NCI-H82 treated with DMSO at 0.1 percent for 48 hours (cell line): ENCODE results near the gene VEZT.
"Not testable (repeated sequence)": the region's sequence is repeated elsewhere in the genome, so short reads cannot be mapped to it uniquely, and the experiment has no call there.

Experiments
- DNase-seq: peaks from one replicate; lab custom pipeline; 2025; ENCODE audit not compliant: unreplicated experiment; lab: John Stamatoyannopoulos, UW

Gene VEZT

DNA sequence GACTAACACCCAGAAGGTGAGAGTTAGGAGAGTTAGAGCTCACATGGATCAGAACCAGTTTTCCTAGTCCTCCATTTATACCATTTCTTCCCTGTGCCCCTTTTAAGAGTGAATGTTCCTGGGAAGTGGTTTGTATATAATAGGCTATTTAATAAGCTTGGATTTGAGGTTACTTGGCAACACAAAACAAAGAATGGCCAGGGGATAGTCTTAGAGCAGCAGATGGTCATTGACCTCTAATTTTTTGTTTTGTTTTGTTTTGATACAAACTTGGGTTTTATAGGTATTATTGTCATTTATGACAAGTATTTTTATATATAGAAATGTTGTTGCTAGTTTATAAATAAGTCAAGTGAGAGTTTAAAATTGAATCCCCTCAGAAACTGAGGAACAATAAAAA is 35.8 kb downstream of the VEZT start:
- DNase-seq, result no peak

DNA sequence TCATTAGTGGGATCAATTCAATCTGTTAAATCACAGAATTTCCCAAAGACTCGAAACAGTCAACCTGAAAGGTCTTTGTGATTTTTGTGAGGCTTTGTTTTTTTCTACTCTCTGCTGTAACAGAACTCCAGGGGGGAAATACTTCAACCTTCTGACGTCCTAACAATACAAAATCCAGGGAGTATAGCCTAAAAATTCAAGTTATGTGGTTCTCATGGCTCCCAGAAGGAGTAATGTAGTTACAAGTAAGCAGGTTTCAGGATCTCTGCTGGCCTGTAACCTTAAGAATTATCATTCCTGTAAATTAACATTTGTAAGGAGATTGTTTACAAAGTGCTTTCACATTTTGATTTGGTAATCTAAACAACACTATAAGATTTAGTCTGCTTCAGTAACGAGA is 39.9 kb downstream of the VEZT start:
- DNase-seq, result no peak

DNA sequence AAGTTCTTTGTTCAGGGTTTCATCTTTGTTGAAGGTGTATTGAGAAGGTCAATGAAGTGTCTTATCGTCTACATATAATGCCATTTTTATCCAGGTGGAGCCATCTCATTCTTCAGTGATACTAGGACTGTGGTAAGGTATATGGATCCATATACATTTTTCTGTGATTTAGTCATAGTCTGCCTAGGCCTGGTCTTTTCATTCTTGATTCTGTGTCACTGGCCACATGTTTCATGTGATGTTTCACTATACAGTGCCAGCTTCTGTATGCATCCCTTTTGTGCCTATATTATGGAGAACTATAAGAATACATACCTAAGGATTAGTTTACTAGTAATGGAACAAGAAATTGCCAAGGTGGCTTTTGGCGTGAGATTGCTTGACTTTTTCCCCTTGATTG is 40.5 kb downstream of the VEZT start:
- DNase-seq, result no peak

DNA sequence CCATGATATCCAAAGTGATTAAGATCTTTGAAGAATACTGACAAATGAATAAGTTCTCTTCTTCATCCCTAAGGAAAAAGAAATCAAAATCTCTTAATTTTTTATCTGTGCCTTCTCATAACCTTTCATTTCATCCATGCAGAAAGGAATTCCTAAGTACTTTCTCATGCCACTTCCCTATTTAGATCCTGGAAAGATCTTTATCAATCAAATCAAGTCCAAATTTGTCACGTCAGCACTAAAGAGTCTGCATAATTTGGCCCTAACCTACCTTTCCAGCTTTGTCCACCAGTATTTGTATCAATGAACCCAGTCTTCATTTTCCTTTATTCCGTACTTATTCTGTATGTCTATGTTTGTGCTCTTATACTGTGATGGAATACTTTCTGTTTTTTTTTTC is 41.2 kb downstream of the VEZT start:
- DNase-seq, result no peak

DNA sequence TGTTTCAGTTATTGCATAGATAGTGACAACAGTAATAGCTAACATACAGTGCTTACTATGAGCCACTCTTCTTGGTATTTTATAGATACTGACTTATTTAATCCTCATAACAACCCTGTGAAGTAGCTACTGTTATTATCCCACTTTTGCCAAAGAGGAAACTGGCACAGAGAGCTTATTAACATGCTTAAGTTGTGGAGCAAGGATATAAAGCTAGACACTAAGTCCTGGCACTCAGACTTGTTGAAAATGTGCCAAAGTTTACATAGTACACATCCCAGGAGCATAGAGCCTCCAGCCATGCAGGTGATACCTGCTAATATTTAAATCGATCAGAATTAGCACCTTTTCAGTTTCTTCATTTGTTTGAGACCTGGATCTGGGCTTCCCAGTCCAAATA is 41.8 kb downstream of the VEZT start:
- no peak for DNase-seq

DNA sequence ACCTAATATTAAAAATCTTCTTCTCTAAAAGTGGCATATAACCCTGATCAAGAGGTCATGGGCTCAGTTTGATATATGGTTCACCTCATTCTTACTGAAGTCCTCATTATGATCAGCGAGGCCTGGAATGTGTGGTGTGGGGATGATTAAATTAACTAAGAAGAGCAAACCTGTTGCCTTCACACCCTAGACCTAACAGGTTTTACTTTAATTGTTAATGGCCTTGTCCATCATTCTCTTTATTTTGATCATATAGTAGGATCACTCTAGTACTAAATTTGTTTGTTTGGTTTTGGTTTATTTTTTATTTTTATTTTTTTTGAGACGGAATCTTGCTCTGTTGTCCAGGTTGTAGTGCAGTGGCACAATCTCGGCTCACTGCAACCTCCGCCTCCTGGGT is 43.5 kb downstream of the VEZT start:
- no peak for DNase-seq

DNA sequence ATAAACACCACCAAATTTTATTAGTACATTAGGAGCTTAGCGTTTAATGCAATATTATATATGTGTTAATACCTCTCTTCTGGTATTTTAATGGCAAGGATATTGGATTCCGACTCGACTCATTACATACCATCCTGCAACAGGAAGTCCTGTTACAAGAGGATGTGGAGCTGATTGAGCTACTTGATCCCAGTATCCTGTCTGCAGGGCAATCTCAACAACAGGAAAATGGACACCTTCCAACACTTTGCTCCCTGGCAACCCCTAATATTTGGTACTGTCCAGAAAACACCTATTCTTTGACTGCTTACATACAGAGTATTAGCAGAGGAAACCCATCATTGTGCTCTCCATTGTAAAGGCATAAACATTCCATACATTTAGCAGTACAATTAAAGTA is 45.2 kb downstream of the VEZT start:
- no peak for DNase-seq

DNA sequence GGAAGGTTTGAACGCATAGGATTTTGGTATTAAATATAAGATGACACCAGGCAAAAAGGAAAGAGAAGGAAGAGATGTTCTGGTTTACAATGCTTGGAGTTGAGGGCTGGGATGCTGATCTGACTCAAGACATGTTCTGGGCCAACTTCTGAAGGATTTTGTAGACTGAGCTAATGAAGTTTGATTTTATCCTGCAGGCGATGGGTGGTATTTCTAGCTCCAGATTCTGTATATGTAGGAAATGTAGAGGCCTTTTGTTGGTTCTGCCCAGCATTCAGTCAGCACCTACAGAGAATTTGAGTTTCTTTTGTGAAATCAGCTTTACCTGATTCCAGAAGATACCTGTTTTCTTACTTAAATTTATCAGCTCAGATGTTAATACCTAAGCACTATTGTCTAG is 48.2 kb downstream of the VEZT start:
- no peak for DNase-seq

DNA sequence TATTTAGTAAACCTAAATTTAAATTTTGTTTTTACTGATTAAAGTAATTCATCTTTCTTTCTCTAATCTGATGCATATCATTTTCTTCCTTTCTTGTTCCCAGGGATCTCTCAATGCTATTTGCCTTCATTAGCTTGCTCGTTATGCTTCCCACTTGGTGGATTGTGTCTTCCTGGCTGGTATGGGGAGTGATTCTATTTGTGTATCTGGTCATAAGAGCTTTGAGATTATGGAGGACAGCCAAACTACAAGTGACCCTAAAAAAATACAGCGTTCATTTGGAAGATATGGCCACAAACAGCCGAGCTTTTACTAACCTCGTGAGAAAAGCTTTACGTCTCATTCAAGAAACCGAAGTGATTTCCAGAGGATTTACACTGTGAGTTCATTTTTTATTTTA is 48.6 kb downstream of the VEZT start:
- DNase-seq, result no peak

DNA sequence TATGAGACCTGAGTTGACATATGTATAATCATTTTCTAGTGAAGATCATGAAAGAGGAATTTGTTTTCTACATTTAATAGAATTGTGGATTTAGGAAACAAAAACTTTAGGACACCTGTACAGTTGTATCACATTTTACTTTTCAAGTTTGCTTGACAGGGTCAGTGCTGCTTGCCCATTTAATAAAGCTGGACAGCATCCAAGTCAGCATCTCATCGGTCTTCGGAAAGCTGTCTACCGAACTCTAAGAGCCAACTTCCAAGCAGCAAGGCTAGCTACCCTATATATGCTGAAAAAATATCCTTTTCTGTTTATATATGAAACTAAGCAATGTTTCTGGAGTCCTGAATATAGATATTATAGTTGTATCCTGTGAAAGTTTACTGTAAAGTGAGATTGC is 52.3 kb downstream of the VEZT start:
- DNase-seq, result no peak

DNA sequence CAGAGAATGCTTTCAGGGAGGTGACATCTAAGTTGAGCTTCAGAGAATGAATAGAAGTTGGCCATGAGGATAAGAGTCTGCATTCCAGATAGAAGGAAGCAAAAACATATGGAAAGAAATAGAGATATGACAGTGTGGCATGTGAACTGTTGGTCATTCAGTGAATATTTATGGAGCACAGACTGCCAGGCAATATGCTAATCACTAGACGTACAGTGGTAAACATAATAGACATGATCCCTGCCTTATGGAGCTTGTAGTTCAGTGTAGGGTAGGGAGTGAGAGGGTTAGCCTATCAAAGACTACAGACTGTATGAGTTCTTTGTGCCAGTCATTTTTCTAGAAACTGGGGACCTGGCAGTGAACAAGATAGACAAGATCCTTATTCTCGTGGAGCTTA is 53.9 kb downstream of the VEZT start:
- DNase-seq, result no peak

DNA sequence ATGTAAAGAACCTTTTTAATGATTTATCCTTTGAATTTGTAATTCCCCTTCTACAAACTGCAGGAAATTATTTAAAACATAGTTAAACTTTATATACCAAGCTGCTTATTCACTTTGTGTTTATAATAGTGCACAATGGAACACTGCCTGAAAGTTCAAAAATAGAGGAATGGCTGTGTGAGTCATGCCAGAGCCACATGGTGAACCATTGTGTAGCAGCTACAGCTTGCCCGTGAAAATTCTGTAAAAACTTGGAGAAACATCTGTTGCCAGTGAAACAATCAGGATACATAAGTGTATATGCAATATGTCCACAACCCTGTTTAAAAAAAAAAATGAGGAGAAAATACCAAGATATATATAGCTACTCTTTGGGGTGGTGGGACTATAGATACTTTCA is 59.5 kb downstream of the VEZT start:
- no peak for DNase-seq

DNA sequence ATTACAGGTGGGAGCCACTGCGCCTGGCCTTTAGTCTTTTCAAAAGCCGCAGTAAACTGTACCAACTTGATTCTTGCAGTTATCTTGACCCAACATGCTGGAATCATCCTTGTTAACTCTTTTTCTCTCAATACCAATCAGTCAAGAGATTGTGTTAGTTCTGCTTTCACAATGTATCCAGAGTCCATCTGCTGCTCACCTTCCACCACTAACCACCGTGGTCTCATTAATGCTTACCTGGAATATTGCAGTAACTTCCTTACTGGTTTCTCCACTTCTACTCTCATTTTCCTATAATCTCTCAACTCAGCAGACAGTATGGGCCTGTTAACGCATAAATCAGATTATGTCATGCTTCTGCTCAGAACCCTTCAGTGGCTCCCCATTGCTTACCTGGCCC is 62.2 kb downstream of the VEZT start:
- DNase-seq, result no peak

DNA sequence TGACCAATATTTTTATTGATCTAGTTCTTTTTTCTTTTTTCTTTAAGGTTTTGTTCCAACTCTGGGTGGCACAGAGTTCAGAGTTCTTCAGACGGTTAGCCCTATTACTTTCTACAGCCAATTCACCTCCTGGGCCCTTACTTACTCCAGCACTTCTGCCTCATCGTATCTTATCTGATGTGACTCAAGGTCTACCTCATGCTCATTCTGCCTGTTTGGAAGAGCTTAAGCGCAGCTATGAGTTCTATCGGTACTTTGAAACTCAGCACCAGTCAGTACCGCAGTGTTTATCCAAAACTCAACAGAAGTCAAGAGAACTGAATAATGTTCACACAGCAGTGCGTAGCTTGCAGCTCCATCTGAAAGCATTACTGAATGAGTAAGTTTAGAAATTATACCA is 64.7 kb downstream of the VEZT start:
- no peak for DNase-seq

DNA sequence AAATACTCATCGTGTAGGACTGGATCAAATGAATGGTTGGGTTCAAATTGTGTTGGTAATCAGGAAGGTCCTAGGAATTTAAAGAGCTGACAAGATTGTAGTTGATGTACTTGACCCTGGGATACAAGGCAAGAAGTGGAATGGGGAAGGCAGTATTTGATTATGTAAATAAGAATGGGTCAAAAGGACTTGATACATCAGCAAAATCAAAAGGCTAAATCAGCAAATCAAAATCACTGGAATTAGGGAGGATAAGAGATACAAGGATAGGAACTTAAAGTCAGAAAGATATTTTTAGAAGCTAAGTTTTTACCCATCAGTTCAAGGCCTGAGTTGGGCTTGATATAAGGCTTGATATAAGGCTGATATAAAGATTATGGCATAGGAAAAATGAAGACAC is 65.8 kb downstream of the VEZT start:
- no peak for DNase-seq

DNA sequence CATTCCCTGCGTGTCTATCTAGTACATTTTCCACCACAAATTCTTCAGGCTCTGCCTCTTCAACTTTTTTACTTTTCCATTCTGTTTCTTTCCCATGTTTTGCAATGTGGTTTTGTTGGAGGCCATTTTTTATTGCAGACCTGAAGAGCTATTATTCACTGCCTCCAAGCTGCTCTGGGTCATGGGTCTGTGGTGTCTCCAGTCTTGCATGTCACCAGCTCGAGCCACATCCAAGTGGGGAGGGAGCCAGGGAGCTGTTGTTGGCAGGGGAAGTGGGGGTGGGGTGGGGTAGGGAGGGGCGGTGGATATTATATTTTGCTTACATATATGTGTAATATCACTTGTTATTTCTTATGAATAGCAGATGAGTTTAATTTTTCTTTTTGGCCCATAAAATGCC is 69.1 kb downstream of the VEZT start:
- no peak for DNase-seq

DNA sequence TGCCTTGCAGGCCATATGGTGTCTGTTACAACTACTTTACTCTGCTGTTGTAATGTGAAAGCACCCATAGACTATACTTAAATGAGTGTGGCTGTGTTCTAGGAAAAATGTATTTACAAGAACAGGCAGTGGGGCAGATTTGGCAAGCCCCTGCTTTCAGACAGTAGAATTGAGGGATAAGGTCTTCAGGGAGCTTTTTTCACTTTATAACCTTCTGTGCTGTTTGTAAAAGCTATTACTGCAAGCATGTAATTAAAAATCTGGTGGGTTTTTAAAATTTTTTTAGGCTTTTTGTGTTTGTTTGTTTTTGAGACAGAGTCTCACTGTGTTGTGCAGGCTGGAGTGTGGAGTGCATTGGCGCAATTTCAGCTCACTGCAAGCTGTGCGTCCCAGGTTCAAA is 73.9 kb downstream of the VEZT start:
- no peak for DNase-seq

DNA sequence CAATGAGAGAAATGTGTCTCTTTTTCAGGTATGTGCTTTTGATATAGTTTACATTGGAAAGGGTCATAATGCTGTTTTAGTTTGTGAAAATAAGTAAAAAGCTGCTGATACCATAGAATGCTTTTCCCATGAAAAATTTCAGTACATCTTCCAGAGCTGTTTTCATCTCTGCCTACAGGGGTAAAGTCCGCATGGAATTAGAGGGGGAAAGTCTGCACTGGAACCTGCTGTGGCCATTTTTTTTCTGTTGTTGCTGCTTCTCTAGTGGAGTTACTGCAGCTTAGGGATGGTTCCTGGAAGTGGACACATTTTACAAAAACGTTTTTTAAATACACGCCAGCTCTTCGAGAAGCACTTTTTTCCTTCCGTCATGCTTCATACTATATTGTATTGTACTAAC is 81.3 kb downstream of the VEZT start:
- DNase-seq, result no peak

DNA sequence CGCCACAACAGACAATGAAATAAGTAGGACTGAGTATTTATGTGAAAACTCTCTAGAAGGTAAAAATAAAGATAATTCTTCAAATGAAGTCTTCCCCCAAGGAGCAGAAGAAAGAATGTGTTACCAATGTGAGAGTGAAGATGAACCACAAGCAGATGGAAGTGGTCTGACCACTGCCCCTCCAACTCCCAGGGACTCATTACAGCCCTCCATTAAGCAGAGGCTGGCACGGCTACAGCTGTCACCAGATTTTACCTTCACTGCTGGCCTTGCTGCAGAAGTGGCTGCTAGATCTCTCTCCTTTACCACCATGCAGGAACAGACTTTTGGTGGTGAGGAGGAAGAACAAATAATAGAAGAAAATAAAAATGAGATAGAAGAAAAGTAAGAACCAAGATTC is 82.7 kb downstream of the VEZT start:
- no peak for DNase-seq

DNA sequence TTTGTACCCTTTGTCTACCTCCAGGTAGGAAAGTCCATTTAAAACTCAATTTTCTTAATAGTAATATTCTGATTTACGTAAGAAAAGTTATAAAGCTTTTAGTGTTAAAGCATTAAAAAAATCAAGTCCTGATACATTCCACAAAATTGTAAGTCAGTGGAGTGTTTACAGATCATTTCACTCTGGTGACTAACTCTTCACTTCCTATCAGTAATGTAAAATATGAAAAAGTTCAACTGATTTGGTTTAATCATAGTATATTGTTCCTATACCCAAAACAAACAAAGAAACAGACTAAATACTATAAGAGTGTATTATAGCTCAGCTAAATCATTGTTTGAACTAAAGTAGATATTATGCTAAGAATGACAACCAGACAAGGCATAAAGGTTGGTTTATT is 85.9 kb downstream of the VEZT start:
- DNase-seq, result no peak

DNA sequence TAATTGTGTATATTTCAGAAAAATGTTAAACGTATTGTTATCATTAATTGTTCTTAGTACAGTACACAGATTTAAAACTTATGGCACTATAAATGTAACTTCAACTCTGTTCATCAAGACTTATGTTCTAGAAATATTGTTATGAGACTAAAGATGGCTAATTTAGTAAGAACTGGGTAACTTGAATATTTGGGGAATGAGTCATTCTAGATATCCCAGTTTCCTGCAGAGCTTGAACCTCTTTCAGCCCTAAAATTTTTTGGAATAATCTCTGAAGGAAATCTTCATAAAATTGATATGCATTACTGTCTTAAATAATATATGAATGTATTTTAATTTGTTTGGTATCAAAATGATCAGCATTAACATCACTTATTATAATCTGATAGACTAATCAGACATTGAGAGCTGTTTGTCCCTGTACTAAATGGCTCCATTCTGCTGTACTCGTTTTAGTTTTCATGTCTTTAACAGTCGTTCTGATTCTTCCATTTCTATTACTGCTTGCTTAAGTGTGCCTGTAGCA is 87.1 kb downstream of the VEZT start:
- no peak for DNase-seq

DNA sequence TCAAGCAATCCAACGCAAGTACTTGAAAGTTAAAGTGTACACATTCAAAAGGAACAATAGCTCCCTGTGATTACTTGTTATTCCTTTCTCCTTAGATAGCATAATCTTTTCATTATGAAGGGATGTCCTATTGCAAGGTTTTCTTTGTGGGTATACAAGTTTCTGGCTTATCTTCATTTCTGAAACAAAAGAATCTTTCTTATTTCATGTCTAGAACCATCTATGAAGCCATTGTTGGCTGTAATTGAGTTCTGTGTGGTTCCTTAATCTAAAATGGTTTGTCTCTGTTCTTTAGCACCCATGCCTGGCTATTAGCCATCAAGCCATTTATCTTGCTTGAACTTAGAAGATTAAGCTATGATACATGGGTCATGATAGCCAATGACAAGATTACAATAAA is 95.0 kb downstream of the VEZT start:
- DNase-seq, result no peak

DNA sequence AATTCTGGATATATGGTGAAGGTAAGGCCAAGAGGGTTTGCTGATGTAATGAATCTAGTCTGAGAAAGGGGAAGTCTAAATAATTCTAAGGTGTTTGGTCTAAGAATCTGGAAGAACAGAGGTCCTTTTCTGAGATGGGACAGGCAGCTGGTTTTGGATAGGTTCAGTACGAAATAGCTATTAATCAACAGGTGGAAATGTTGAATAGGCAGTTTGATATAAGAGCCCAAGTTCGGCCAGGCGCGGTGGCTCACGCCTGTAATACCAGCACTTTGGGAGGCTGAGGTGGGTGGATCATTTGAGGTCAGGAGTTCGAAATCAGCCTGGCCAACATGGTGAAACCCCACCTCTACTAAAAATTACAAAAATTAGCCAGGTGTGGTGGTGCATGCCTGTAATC is 97.1 kb downstream of the VEZT start:
- not testable (repeated sequence) for DNase-seq

DNA sequence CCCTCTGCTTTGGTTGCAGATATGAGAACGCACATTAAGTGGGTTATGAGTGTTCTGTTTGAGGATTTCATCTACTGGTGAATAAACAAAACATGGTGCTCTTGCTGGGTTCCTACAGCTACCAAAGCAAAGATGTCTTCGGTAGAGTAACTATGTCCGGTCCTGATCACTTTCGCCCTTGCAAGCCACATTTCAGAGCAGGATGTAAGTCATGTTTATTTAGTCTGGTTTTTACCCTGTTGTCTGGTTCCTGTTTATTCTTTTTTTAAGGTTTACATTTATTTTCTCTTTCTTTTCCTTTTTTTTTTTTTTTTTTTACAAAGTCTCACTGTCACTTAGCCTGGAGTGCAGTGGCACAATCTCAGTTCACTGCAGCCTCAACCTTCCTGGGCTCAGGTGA is 99.2 kb downstream of the VEZT start:
- DNase-seq, result no peak
